Activated CD4-positive, alpha-beta memory T cell treated with anti-CD3 and anti-CD28 coated beads for 36 hours (primary cell): ENCODE results near the gene HLA-DMA. TPM values are rescaled to one million over a fixed set of nuclear protein-coding genes. Genes with fewer than 3 reads are reported as not detected.
A peak's percentile ranks its signal among the peaks of the same experiment; 100 is the strongest.

Experiments used
- CTCF ChIA-PET: fragments of 350-600 bp; sonication (Branson Sonifier 250); formaldehyde crosslinking; loops from one replicate; lab custom pipeline; 2021; ENCODE audit warnings: antibody characterized with exemption, inconsistent platforms; lab: Charles Lee
- POLR2A ChIA-PET: fragments of 350-600 bp; sonication (Branson Sonifier 250); formaldehyde crosslinking; loops from one replicate; lab custom pipeline; 2021; ENCODE audit warnings: antibody characterized with exemption; lab: Charles Lee
- DNase-seq: peaks from one replicate; pipeline ENCODE4 v3.0.0-alpha.2; 2020
- H3K27ac Mint-ChIP-seq: one replicate; pipeline ENCODE4 v1.8.0; 2021; ENCODE audit warnings: mixed read lengths
- H3K27me3 Mint-ChIP-seq: one replicate; pipeline ENCODE4 v1.8.0; 2021; ENCODE audit warnings: mixed read lengths
- H3K36me3 Mint-ChIP-seq: one replicate; pipeline ENCODE4 v1.8.0; 2021; ENCODE audit warnings: mixed read lengths
- H3K4me1 Mint-ChIP-seq: one replicate; pipeline ENCODE4 v1.8.0; 2021; ENCODE audit warnings: low read depth, mixed read lengths
- H3K4me3 Mint-ChIP-seq: one replicate; pipeline ENCODE4 v1.8.0; 2021; ENCODE audit warnings: mild to moderate bottlenecking, mixed read lengths
- H3K9me3 Mint-ChIP-seq: one replicate; pipeline ENCODE4 v1.8.0; 2021; ENCODE audit warnings: mixed read lengths
- intact Hi-C: fragments of 100-400 bp; cut with micrococcal nuclease; formaldehyde crosslinking; loops from one replicate; pipeline ENCODE4 v1.15.1; 2023
- total RNA-seq, 2 experiments: library from RNA; stranded (reverse); gene quantifications; one replicate each; pipeline ENCODE4 v1.2.3, GENCODE V29; 2021

The HLA-DMA gene
- total RNA-seq, 2 experiments from 2014 or later, result 9.6 to 10.2 TPM

DNA sequence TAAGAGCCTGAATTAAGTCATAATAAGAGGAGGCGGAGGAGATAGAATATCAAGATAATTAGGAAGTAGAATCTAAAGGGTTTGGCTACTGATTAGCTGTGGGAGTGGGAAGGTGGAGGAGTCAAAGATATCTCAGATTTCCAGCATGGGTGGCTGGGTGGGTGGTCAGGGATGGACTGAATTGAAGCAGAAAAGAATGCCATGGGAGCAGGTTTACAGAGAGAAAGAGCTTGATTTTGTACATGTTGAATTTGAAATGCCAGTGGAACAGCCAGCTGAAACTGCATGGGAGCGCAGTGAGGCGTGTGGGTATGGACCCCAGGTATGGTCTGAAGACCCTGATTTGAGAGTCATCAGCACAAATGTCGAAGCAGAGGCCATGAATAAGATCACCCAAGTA is 1.4 kb upstream of the HLA-DMA start:
- Mint-ChIP-seq H3K4me3 (no peak overlapping the region), H3K27me3 (no peaks in the 10 kb centered on the region), H3K4me1 (peaks cover 42% of the 10 kb centered on the region), H3K27ac (no peak overlapping the region), H3K36me3 (no peaks in the 10 kb centered on the region), H3K9me3 (no peaks in the 10 kb centered on the region)
- intact Hi-C loops, result no loop called here
- no peak for DNase-seq
- ChIA-PET POLR2A (interaction anchor here (0.9 to 4.3 kb wide), 6 partner anchors 10 to 60 kb away, joined by 3 to 68 read pairs (median 8); partner anchors contain the start of gene BRD2), CTCF (interaction anchor here (1.0 to 8.7 kb wide), 23 partner anchors 12 to 141 kb away, joined by 3 to 250 read pairs (median 8); partner anchors contain the start of genes BRD2, HLA-DMB and TAP2)

DNA sequence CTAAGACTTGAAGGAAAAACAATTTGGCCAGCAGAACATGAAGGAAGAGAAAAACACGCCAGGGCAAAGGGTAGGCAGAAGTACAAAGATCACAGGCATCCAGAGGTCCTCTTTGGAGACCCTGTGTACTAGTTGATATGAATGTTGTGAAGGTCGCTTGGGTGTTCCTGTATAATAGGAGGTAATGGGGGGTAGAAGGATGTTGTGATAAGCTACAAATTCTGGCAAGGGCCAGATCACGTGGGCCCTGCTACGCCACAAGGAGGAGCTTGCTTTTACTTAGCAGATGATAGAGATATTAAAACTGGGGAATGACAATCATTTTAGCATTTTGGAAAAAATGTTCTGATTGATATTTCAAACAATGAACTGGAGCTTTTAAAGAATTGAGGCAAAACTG is 878 bp upstream of the HLA-DMA start:
- Mint-ChIP-seq H3K27ac (peak overlapping the region; percentile 9), H3K4me1 (peaks cover 44% of the 10 kb centered on the region), H3K9me3 (no peaks in the 10 kb centered on the region), H3K4me3 (no peak overlapping the region), H3K27me3 (no peaks in the 10 kb centered on the region), H3K36me3 (no peaks in the 10 kb centered on the region)
- POLR2A ChIA-PET, result interaction anchor here (0.9 to 4.3 kb wide), 7 partner anchors 9 to 116 kb away, joined by 3 to 68 read pairs (median 6); partner anchors contain the start of genes BRD2 and TAP2
- CTCF ChIA-PET, result interaction anchor here (0.7 to 8.7 kb wide), 30 partner anchors 12 to 758 kb away, joined by 3 to 250 read pairs (median 5); partner anchors contain the start of genes BRD2, HLA-DMB, PSMB9 and TAP1
- DNase-seq, result no peak
- intact Hi-C loops, result loop anchor here (1.0 to 2.0 kb wide), 6 partner anchors 12 to 69 kb away; partner anchors contain the start of gene HLA-DMB

DNA sequence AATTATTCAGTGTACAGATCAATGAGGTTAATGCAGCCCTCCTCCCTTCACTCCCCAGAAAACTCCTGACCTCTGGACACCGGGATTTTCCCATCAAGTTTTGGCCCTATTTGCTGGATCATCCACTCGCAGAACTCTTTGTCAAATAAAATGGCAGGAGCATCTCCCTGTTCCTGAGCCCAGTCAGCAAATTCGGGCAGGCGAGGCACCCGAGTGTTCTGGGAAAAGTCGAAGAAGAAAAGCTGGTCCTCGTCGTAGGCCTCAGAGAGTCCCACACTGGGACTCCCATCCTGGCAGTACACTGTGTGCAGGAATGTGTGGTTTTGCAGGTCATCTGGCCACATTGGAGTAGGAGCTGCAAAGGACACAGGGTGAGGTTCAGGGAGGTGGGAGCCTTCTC is 2.4 kb downstream of the HLA-DMA start:
- ChIA-PET CTCF (interaction anchor here (0.8 to 8.7 kb wide), 7 partner anchors 9 to 112 kb away, joined by 3 to 250 read pairs (median 9); partner anchors contain the start of genes BRD2, HLA-DMB and TAP2), POLR2A (interaction anchor here (1.0 kb wide), 1 partner anchor 21 kb away, joined by 3 read pairs; no protein-coding TSS in a partner anchor)
- intact Hi-C loops, result no loop called here
- no peak for DNase-seq
- no peaks in the 10 kb centered on the region for H3K27me3 Mint-ChIP-seq
- no peak overlapping the region for H3K4me3 Mint-ChIP-seq
- H3K4me1 Mint-ChIP-seq, result peaks cover 50% of the 10 kb centered on the region
- peaks cover 3% of the 10 kb centered on the region for H3K9me3 Mint-ChIP-seq
- no peak overlapping the region for H3K27ac Mint-ChIP-seq
- H3K36me3 Mint-ChIP-seq, result no peaks in the 10 kb centered on the region

DNA sequence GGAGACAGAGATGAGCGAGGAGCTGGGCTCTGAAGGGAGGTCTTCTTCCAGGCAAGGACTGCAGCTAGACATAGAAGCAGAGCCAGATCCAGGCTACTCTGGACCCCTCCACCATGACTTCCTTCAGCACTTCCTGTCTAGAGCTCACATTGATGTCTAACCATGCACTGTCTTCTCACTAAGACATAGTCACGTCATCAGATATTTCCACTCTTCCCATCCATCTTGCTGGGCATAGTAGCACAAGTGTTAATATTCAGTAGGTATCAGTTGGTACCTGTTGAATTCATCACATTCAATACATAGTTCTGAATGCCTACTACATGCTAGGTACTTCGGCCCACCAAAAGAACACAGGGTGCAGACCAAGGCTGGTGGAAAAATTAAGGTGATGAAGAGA is 2.9 kb downstream of the HLA-DMA start:
- DNase-seq, result no peak
- ChIA-PET POLR2A (interaction anchor here (1.0 kb wide), 1 partner anchor 22 kb away, joined by 3 read pairs; no protein-coding TSS in a partner anchor), CTCF (interaction anchor here (0.8 to 8.7 kb wide), 7 partner anchors 9 to 111 kb away, joined by 3 to 250 read pairs (median 9); partner anchors contain the start of genes BRD2, HLA-DMB and TAP2)
- Mint-ChIP-seq H3K27me3 (no peaks in the 10 kb centered on the region), H3K9me3 (peaks cover 3% of the 10 kb centered on the region), H3K27ac (no peak overlapping the region), H3K36me3 (no peaks in the 10 kb centered on the region), H3K4me3 (no peak overlapping the region), H3K4me1 (peaks cover 50% of the 10 kb centered on the region)
- intact Hi-C loops, result no loop called here

DNA sequence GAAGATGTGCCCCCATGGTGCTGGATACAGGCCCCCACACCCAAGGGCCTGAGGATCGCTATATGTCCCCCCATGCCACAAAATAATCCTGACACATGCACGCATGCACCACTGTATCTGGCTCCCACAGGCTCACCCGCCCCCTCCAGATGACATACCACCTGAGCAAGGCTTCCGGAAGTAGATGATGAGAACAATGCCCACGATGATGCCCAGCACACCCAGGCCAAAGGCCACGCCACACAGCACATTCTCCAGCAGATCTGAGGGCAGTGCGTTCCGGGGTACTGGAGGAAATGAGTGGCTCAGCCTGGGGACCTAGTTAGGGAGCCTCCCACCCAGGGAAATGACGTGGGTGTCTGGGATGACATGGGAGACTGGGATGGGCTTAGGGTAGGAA is 3.8 kb downstream of the HLA-DMA start:
- Mint-ChIP-seq H3K27ac (no peak overlapping the region), H3K4me3 (no peak overlapping the region), H3K36me3 (no peaks in the 10 kb centered on the region), H3K4me1 (peaks cover 51% of the 10 kb centered on the region), H3K9me3 (peaks cover 3% of the 10 kb centered on the region), H3K27me3 (no peaks in the 10 kb centered on the region)
- ChIA-PET CTCF (interaction anchor here (2.4 to 8.7 kb wide), 3 partner anchors 16 to 36 kb away, joined by 10 to 250 read pairs (median 26); partner anchors contain the start of gene BRD2), POLR2A (no interaction called here)
- no peak for DNase-seq
- intact Hi-C loops, result no loop called here

DNA sequence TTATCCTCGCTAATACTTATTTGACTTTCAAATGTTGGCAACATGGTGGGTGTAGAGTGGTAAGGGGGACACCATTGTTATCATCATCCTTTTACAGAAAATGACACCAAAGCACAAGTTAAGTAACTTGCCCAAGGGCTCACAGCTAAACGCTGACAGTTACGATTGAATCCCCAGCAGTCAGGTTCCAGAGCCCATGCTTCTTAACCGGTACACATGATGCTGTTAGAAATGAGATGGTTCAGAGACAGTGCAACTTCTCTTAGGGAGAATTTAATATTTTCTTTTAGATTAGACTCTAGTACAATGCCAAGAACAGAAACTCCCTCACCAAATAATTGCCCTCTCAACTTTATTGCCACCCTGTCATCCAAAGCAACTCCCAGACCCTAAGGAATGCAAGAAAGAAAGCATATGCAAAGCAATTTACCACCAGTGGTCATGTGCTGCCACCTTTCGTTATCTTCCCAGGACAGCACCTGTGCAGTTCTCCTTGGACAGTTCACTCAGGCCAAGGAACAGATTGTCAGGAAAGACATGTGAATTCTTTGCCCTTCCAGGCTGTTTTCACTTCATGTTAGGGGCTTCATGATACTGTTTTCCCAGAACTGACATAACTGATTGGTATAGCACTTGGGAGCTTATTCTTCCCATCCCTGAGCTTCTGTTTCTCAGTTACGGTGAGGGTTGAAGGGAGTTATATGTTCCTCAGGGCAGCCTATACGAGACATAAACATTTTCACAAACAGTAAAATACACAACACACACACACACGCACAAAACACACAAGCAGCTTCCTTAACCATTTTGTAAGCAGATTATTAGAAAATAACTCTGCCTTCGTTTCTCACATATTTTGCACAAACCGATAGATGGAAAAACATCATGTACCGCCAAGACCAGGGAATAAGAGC is 5.1 kb downstream of the HLA-DMA start:
- peak; percentile 63 for DNase-seq
- no peaks in the 10 kb centered on the region for H3K36me3 Mint-ChIP-seq
- no peaks in the 10 kb centered on the region for H3K27me3 Mint-ChIP-seq
- CTCF ChIA-PET, result interaction anchor here (0.6 to 2.2 kb wide), 14 partner anchors 12 to 122 kb away, joined by 3 to 39 read pairs (median 4); no protein-coding TSS in a partner anchor
- intact Hi-C loops, result no loop called here
- POLR2A ChIA-PET, result no interaction called here
- H3K4me3 Mint-ChIP-seq, result no peak overlapping the region
- H3K27ac Mint-ChIP-seq, result no peak overlapping the region
- peaks cover 50% of the 10 kb centered on the region for H3K4me1 Mint-ChIP-seq
- H3K9me3 Mint-ChIP-seq, result peaks cover 3% of the 10 kb centered on the region

DNA sequence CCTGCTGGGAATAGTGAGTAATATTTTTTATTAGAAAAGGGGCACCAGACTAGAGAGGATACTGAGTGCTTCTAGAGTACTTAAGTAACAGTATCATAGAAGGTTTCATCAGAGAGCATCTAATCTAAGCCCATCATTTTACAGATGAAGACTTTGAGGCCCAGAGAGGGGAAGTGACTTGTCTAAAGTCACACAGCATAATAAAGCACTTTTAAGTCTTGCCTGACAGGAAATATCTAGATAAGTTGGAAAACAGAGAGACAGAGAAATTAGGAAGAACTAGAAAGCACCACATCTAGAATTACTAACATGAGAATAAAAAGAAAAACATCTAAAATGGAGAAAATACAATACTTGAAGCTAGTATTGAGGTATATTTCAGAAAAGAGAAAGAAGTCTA is 6.0 kb downstream of the HLA-DMA start:
- H3K9me3 Mint-ChIP-seq, result peaks cover 3% of the 10 kb centered on the region
- no peak overlapping the region for H3K27ac Mint-ChIP-seq
- POLR2A ChIA-PET, result no interaction called here
- no peaks in the 10 kb centered on the region for H3K27me3 Mint-ChIP-seq
- no peaks in the 10 kb centered on the region for H3K36me3 Mint-ChIP-seq
- CTCF ChIA-PET, result interaction anchor here (0.8 to 2.2 kb wide), 11 partner anchors 11 to 119 kb away, joined by 3 to 39 read pairs (median 4); no protein-coding TSS in a partner anchor
- no peak for DNase-seq
- H3K4me3 Mint-ChIP-seq, result no peak overlapping the region
- intact Hi-C loops, result no loop called here
- H3K4me1 Mint-ChIP-seq, result peaks cover 51% of the 10 kb centered on the region

DNA sequence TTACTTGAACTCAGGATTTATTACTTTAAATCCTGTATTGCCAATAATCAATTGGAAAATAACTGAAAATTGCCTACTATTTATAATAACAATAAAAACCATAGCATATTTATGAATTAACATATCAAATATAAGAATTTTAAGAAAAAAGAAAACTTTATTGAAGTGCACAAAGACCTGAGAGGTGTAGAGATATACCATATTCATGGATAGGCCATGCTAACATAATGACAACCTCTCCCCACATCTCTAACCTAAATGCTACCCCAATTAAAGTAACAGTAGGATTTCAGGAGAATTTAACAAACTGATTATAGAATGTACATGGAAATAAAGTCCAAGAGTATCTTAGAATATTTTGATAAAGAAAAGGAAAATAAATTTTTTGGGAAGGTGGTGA is 6.9 kb downstream of the HLA-DMA start:
- H3K4me3 Mint-ChIP-seq, result no peak overlapping the region
- no peak overlapping the region for H3K27ac Mint-ChIP-seq
- CTCF ChIA-PET, result no interaction called here
- peaks cover 61% of the 10 kb centered on the region for H3K4me1 Mint-ChIP-seq
- no peaks in the 10 kb centered on the region for H3K27me3 Mint-ChIP-seq
- H3K36me3 Mint-ChIP-seq, result no peaks in the 10 kb centered on the region
- intact Hi-C loops, result no loop called here
- peaks cover 3% of the 10 kb centered on the region for H3K9me3 Mint-ChIP-seq
- POLR2A ChIA-PET, result no interaction called here
- DNase-seq, result no peak

DNA sequence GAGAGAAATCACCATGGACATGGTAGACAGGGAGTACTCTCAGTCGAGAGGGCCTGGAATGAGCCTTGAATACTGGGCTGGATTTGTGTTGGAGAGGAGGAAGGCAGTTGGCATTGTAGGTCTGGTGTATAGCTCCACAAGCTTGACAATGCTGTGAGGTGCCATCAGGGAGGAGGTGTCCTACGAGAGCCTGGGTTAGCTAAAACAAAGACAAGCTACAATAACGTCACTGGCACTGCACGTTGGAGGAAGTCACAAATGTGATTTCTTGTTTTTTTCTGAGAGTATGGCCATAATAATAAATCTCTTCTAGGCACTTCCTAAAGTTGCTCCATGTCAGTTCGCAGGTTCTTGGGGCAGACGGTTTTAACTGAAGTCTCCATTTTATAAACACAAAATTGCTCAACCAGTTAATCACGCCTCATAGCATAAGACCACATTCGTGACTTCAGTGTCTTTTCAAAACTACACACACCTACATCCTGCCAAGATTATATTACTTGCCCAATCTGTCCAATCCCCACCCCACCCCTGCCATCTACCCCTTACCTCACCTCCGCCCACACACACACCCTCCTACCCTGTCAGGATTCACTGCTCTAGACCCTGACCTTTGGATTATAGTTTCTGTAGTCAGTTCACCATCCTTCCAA is 7.7 kb downstream of the HLA-DMA start:
- ChIA-PET POLR2A (interaction anchor here (0.7 to 2.4 kb wide), 3 partner anchors 9 to 27 kb away, joined by 3 to 22 read pairs (median 8); partner anchors contain the start of gene BRD2), CTCF (interaction anchor here (0.6 to 7.1 kb wide), 11 partner anchors 9 to 107 kb away, joined by 3 to 115 read pairs (median 5); partner anchors contain the start of genes HLA-DMA and TAP2)
- intact Hi-C loops, result no loop called here
- Mint-ChIP-seq H3K4me1 (peaks cover 68% of the 10 kb centered on the region), H3K4me3 (no peak overlapping the region), H3K9me3 (peaks cover 3% of the 10 kb centered on the region), H3K27ac (peak overlapping the region; percentile 7), H3K36me3 (no peaks in the 10 kb centered on the region), H3K27me3 (no peaks in the 10 kb centered on the region)
- DNase-seq, result peak; percentile 54

DNA sequence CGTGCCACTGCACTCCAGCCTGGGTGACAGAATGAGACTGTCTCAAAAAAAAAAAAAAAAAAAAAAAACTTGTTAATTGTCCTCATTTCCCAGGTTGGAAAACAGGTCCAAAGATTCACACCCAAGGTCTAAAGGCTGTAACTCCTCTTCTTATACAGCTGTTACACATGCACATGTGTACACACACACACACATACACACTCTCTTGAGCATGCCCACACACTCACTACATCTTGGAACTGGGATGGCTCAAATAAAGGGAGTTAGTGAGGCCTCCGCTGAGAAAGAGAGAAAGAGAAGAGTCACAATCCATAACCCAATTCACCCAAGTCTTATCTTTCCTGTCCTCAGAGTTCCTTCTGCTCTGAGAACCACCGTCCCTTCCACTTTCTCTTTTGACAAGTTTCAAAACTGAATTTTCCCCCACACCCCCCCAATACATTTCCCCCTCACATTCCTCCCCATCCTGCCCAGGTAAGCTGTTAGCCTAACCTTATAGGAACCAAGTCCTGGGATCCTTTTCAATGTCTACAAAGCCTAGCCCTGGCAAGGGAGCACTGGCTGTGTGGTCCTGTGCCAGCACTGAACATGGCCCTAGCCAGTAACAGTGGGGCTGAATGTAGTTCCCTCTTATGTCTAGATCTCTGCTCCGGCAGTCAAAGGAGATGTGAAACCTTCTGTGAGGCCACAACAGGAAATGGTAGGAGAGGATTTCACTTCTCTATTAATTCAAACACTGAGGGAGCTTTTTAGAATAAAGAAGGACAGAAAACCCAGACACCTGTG is 8.8 kb downstream of the HLA-DMA start:
- Mint-ChIP-seq H3K4me3 (peak overlapping the region; percentile 62), H3K4me1 (peaks cover 73% of the 10 kb centered on the region), H3K9me3 (peaks cover 3% of the 10 kb centered on the region), H3K27me3 (no peaks in the 10 kb centered on the region), H3K36me3 (no peaks in the 10 kb centered on the region), H3K27ac (peak overlapping the region; percentile 85)
- intact Hi-C loops, result loop anchor here (5.0 kb wide), 1 partner anchor 52 kb away; no protein-coding TSS in a partner anchor
- peak; percentile 43 for DNase-seq
- CTCF ChIA-PET, result interaction anchor here (0.6 to 7.1 kb wide), 12 partner anchors 10 to 343 kb away, joined by 3 to 115 read pairs (median 5); partner anchors contain the start of genes HLA-DMA and TAP2
- POLR2A ChIA-PET, result interaction anchor here (0.7 to 2.4 kb wide), 3 partner anchors 10 to 28 kb away, joined by 3 to 22 read pairs (median 8); partner anchors contain the start of gene BRD2
